ENCODE results near the gene EMC9.
A peak's percentile ranks its signal among the peaks of the same experiment; 100 is the strongest.

GRCh38 chr14:24178399-24179178 lies 37.2 kb upstream of the EMC9 start:
- no peak for TF ChIP-seq POLR2AphosphoS5 (IDR thresholded peaks at IDR 0.05; ENCODE audit: low read depth, low read length)
- no peak for TF ChIP-seq TAF1 (IDR thresholded peaks at IDR 0.05; ENCODE audit: low read depth, low read length)
- TF ChIP-seq POLR2A (IDR thresholded peaks at IDR 0.05; ENCODE audit: low read depth, low read length) = peak; percentile 15; the same call in 1 of the 2 replicates
- no peak for TF ChIP-seq SPI1 (IDR thresholded peaks at IDR 0.05; ENCODE audit: low read depth, low read length)

Data from GM12891 (cell line).